HepG2 (cell line): ENCODE results near the gene PRKAR2B. TPM values are rescaled to one million over a fixed set of nuclear protein-coding genes. Genes with fewer than 3 reads are reported as not detected.
"Not testable (repeated sequence)": the region's sequence is repeated elsewhere in the genome, so short reads cannot be mapped to it uniquely, and the experiment has no call there.

Experiments
- ATAC-seq: fragments of 200-7000 bp; cut with Tn5 transposase; 3 replicates; pipeline ENCODE4 v1.9.1; 2020; ENCODE audit warnings: mild to moderate bottlenecking, moderate library complexity
- BruUV-seq: library from RNA; stranded (reverse); fragments of 400-500 nt; replicated peaks from 2 replicates; lab custom pipeline; 2021; lab: Mats Ljungman, UMichigan
- CTCF ChIA-PET: fragments of 300-600 bp; formaldehyde crosslinking; extraction: SDS; loops from one replicate; lab custom pipeline; 2021; ENCODE audit warnings: low total read pairs, inconsistent platforms, low intra/inter-chr PET ratio; lab: Yijun Ruan, JAX
- POLR2A ChIA-PET: fragments of 350-600 bp; sonication (Branson Sonifier 250); formaldehyde crosslinking; loops from one replicate; lab custom pipeline; 2020; ENCODE audit warnings: antibody characterized with exemption, inconsistent platforms; lab: Yijun Ruan, JAX
- DNase-seq: peaks from one replicate; pipeline ENCODE4 v3.0.0-alpha.2; 2015; ENCODE audit warnings: low spot score
- FAIRE-seq: peaks from 3 replicates; lab custom pipeline; 2011; peaks lifted over from hg19 to GRCh38; lab: Jason Lieb, UNC
- H2AFZ ChIP-seq: one replicate; pipeline ENCODE4 v1.6.1; 2011; ENCODE audit warnings: low read length, inconsistent platforms
- H3K27ac ChIP-seq: fragments of 300-600 bp; 3 replicates; pipeline ENCODE4 v1.8.0; 2011; ENCODE audit warnings: mixed run types, mild to moderate bottlenecking, mixed read lengths, low read length, inconsistent platforms; ENCODE audit not compliant: insufficient read depth; ENCODE audit errors: extremely low read length
- H3K27me3 ChIP-seq, 2 experiments: fragments of 200-600 bp in 1 of 2; 2 replicates in 1 of 2; 3 replicates in 1 of 2; pipeline versions ENCODE4 v1.6.0 to v1.8.0; 2011; ENCODE audit warnings: low read length in 2 of 2, mild to moderate bottlenecking in 2 of 2, moderate library complexity in 2 of 2, inconsistent platforms in 1 of 2; ENCODE audit not compliant: insufficient read depth in 2 of 2, control insufficient read depth in 1 of 2
- H3K36me3 ChIP-seq, 2 experiments: fragments of 200-600 bp in 1 of 2; replicated peaks in 1 of 2; 2 replicates in 1 of 2; 3 replicates in 1 of 2; pipeline versions ENCODE4 v1.5.1 to v1.8.0; 2011; ENCODE audit warnings: low read length in 2 of 2, inconsistent platforms in 1 of 2; ENCODE audit not compliant: insufficient read depth in 2 of 2, control insufficient read depth in 1 of 2
- H3K4me1 ChIP-seq: 2 replicates; pipeline ENCODE4 v1.5.1; 2012; ENCODE audit warnings: low read length, inconsistent platforms; ENCODE audit not compliant: insufficient read depth
- H3K4me2 ChIP-seq: 2 replicates; pipeline ENCODE4 v1.6.0; 2011; ENCODE audit warnings: low read depth, low read length, inconsistent platforms
- H3K4me3 ChIP-seq, 3 experiments: fragments of 200-600 bp in 1 of 3; sonication (generic), shearing (Covaris generic) in 1 of 3; replicated peaks in 1 of 3; 2 replicates each; pipeline ENCODE4 v1.5.1; 2011 to 2016; ENCODE audit warnings: low read length in 3 of 3, inconsistent platforms in 2 of 3, low read depth in 2 of 3, mild to moderate bottlenecking in 2 of 3, control low read depth in 1 of 3, mixed read lengths in 1 of 3; ENCODE audit not compliant: insufficient read depth in 1 of 3
- H3K79me2 ChIP-seq: one replicate; pipeline ENCODE4 v1.6.1; 2011; ENCODE audit warnings: low read length, inconsistent platforms; ENCODE audit not compliant: insufficient read depth
- H3K9ac ChIP-seq: 2 replicates; pipeline ENCODE4 v1.6.0; 2011; ENCODE audit warnings: mild to moderate bottlenecking, low read depth, low read length, inconsistent platforms; ENCODE audit not compliant: insufficient read depth
- H3K9me3 ChIP-seq: 2 replicates; pipeline ENCODE4 v1.5.1; 2012; ENCODE audit warnings: mild to moderate bottlenecking, low read length
- H4K20me1 ChIP-seq: 2 replicates; pipeline ENCODE4 v1.6.0; 2011; ENCODE audit warnings: inconsistent platforms, mild to moderate bottlenecking, low read length, moderate library complexity; ENCODE audit not compliant: insufficient read depth
- HES4 ChIP-seq: sonication (generic); formaldehyde crosslinking; IDR thresholded peaks from 2 replicates; pipeline ENCODE4 v1.9.0; 2021; ENCODE audit warnings: mild to moderate bottlenecking, missing genetic modification reagents, borderline replicate concordance
- MAFK ChIP-seq, 2 experiments: IDR thresholded peaks in 1 of 2; conservative IDR thresholded peaks in 1 of 2; 2 replicates each; pipeline ENCODE4 v1.6.1; 2011; ENCODE audit warnings: improper control_type of control experiment in 2 of 2, low read length in 2 of 2
- SIX4 ChIP-seq: sonication (generic); formaldehyde crosslinking; IDR thresholded peaks from 2 replicates; pipeline ENCODE4 v1.4.0; 2020; ENCODE audit warnings: missing genetic modification reagents
- U2AF1 ChIP-seq: fragments of 200-400 bp; formaldehyde crosslinking; optimal IDR thresholded peaks from 2 replicates; pipeline ENCODE3; 2017; ENCODE audit warnings: mild to moderate bottlenecking, low read depth, low read length
- ZNF235 ChIP-seq: sonication (generic); formaldehyde crosslinking; IDR thresholded peaks from 2 replicates; pipeline ENCODE4 v1.8.1; 2023; ENCODE audit warnings: mild to moderate bottlenecking, missing genetic modification reagents, borderline replicate concordance
- WGBS: methylation state at CpG from one replicate; pipeline ENCODE4 v1.1.6; 2017; ENCODE audit warnings: low lambda C conversion rate; 5-methylcytosine and 5-hydroxymethylcytosine counted together
- in situ Hi-C: cut with HindIII; loops from 2 replicates; pipeline ENCODE4 v1.10.0; 2017; ENCODE audit warnings: low pct_unique_long_range_greater_than_20kb; ENCODE audit not compliant: extremely low pct_ligation_motif_present
- intact Hi-C: fragments of 100-400 bp; cut with micrococcal nuclease; formaldehyde crosslinking; loops from one replicate; pipeline ENCODE4 v1.10.0; 2022; ENCODE audit not compliant: unreplicated experiment
- polyA plus RNA-seq, 8 experiments: library from polyadenylated mRNA; depleted of rRNA in 3 of 8; stranded (reverse) in 7 of 8; unstranded in 1 of 8; fragments of >200 nt; fragmentation: Illumina TruSeq in 4 of 8; extraction: Trizol in 4 of 8; gene quantifications; 2 replicates each; pipeline versions ENCODE4 v1.2.1 to v1.2.3, GENCODE V29; 2011 to 2016; ENCODE audit warnings: low read depth in 4 of 8, missing spikeins in 1 of 8, mixed read lengths in 1 of 8; ENCODE audit not compliant: insufficient read depth in 1 of 8
- total RNA-seq, 5 experiments: library from RNA; depleted of rRNA; stranded (reverse); fragments of >200 nt; fragmentation: Illumina TruSeq; extraction: Trizol; gene quantifications; 2 replicates each; pipeline ENCODE4 v1.2.3, GENCODE V29; 2016; ENCODE audit warnings: low read depth in 1 of 5

The PRKAR2B gene
- total and polyA plus RNA-seq, 2 of the 13 experiments (the other 11 are each of a cell fraction or from before 2014, with no cell fraction given): not detected

DNA sequence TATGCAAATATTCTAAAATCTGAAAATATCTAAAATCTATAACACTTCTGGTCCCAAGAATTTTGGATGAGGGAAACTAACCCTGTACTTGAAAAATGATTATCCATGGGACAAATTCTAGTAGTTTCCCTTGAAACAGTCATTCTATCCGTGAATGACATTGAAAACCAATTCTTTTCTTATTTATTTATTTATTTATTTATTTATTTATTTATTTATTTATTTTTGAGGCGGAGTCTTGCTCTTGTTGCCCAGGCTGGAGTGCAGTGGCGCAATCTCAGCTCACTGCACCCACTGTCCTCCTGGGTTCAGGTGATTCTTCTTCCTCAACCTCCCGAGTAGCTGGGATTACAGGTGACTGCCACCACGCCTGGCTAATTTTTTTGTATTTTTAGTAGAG is 99.4 kb downstream of the PRKAR2B start:
- FAIRE-seq, BruUV-seq, H3K4me3 ChIP-seq, H3K27ac ChIP-seq, H3K4me1 ChIP-seq, CTCF ChIA-PET, ATAC-seq, H2AFZ ChIP-seq, H3K9me3 ChIP-seq, H3K9ac ChIP-seq, in situ Hi-C loops, DNase-seq, H3K36me3 ChIP-seq, H3K27me3 ChIP-seq, H4K20me1 ChIP-seq, intact Hi-C loops, POLR2A ChIA-PET, H3K79me2 ChIP-seq, H3K4me2 ChIP-seq: not testable (repeated sequence)
- WGBS: 30% methylated on average over 5 of the region's 5 CpGs

DNA sequence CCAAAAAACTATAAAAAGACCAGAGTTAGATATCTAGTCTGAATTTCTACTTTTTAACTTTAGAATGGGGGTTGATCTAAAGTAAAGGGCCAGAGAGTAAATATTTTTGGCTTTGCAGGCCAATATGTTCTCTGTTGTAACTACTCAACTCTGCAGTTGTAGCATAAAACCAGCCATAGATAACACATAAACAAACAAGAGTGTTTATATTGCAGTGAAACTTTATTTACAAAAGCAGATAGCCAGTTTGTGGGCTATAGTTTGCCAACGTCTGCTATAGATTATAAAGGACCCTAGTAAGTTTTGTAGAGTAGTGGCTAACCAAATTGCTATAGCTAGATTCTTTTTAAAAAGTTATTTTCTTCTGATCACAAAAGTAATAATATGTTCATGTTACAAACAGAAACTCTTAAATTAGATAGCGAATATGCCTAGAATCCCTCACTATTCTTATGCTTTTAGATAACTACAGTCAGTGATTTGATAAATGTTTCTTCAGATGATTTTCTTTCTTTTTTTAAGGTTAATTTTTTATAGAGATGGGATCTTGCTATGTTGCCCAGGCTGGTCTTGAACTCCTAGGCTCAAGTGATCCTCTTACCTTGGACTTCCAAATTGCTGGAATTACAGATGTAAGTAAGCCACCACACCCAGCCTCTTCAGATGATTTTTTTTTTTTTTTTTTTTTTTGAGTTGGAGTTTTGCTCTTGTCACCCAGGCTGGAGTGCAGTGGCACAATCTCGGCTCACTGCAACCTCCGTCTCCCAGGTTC is 100.7 kb downstream of the PRKAR2B start:
- TF ChIP-seq SIX4 (CRISPR knock-in tag) (no peak), ZNF235 (CRISPR knock-in tag) (no peak), MAFK (conservative IDR thresholded peaks at IDR 0.05 in 1 of 2, IDR thresholded peaks at IDR 0.05 in 1 of 2; ENCODE audit: low read length in 2 of 2) (no peak), U2AF1 (no peak), HES4 (CRISPR knock-in tag) (no peak)
- Histone ChIP-seq H2AFZ (no peak overlapping the region), H3K9me3 (no peaks in the 10 kb centered on the region), H3K27ac (no peak overlapping the region), H4K20me1 (no peaks in the 10 kb centered on the region), H3K4me3 (no peak overlapping the region), H3K27me3 (no peaks in the 10 kb centered on the region), H3K36me3 (no peaks in the 10 kb centered on the region), H3K4me2 (no peak overlapping the region), H3K79me2 (no peaks in the 10 kb centered on the region), H3K4me1 (no peaks in the 10 kb centered on the region), H3K9ac (no peak overlapping the region)
- DNase-seq (no peak), FAIRE-seq (no peak), ATAC-seq (no peak)
- ChIA-PET POLR2A (no interaction called here), CTCF (no interaction called here)
- 23% methylated on average over 4 of the region's 4 CpGs for WGBS
- BruUV-seq: no TSS peak
- in situ Hi-C loops: loop anchor here (5.0 kb wide), 2 partner anchors 198 to 353 kb away; no protein-coding TSS in a partner anchor
- intact Hi-C loops: loop anchor here (5.0 kb wide), 1 partner anchor 357 kb away; no protein-coding TSS in a partner anchor
